Stimulated activated CD4-positive, alpha-beta T cell treated with anti-CD3 and anti-CD28 coated beads, Interleukin-15, amount 100 ng/mL, for 1 hour (primary cell): ENCODE results near the gene TSPAN14.

Experiments
- DNase-seq, 2 donors: peaks; one replicate each; pipeline ENCODE4 v3.0.0-alpha.2; 2020; ENCODE audit warnings: low read depth in 1 of 2, low spot score in 1 of 2

The TSPAN14 gene

GRCh38 chr10:80580638-80581468 is 126.7 kb downstream of the TSPAN14 start:
- no peak for DNase-seq

DNA sequence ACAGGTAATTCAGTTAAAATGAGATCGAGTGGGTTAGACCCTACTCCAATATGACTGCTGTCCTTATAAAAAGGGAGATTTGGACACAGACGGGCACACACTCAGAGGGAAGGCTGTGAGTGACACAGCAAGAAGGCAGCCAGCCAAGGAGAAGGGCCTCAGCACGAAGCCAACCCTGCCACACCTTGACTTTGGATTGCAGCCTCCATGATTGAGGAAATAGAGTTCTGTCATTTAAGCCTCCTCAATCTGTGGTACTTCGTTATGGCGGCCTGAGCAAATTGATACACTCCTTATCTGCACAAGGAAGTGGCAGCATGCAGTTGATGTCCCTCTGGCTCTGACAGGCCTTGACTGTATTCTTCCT is 127.3 kb downstream of the TSPAN14 start:
- no peak for DNase-seq

DNA sequence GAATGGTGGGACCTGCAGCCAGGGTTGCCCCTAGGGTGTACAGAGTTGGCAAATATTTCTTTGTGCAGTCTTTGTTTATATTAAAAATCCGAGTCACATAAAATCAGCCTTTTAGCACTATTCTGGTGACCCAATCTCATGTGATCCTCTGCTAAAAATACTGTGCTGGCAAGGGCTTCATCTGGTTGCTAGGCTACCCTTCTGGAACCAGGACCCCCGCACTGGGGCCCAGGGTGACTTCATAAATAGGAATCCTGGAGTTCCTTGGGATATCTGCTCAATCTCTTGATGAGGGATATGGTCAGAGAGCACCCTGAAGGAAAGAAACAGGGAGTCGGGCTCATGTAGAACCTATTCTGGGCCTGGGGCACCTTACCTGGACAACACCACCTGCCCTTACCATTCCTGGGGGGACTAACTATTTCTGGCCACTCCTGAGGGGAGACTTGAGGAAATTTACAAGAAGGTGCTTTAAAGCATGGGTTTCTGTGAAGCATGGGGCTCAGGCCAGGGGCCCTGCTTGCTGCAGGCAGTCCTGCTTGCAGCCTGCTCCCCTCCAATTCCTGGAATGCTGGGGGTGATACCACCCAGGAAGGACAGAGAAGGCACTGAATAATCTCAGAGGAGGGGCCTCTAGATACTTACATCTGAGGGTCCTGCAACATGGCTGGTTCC is 128.3 kb downstream of the TSPAN14 start:
- no peak for DNase-seq
